Measurements from ENCODE around the gene FCHSD2. TPM values are rescaled to one million over a fixed set of nuclear protein-coding genes. Genes with fewer than 3 reads are reported as not detected.
"Not testable (repeated sequence)": the region's sequence is repeated elsewhere in the genome, so short reads cannot be mapped to it uniquely, and the experiment has no call there.

The FCHSD2 gene
- total and polyA plus RNA-seq, 7 donors = 5.7 to 18.5 (median 9.7) TPM

DNA sequence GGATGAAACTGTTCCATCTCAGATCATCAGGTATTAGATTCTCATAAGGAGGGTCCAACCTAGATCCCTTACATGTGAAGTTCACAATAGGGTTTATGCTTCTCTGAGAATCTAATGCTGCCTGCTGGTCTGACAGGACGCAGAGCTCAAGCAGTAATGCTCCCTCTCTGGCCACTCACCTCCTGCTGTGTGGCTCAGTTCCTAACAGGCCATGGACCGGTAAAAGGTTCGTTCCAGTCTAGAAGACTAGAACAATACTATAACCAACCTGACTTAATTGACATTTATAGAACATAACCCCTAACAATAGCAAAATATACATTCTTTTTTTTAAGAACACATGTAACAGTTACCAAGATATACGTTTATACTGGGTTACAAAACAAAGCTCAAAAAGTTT is 282.1 kb downstream of the FCHSD2 start:
- no peak for DNase-seq
- 93 to 97% (median 96%) methylated on average over 4 of the region's 4 CpGs for WGBS, 3 donors
- Histone ChIP-seq H3K9me3 (no peaks in the 10 kb centered on the region), H3K27ac (no peak overlapping the region), H3K4me1 (peaks cover 5% of the 10 kb centered on the region), H3K27me3 (ENCODE audit: insufficient read depth in 3 of 3, low read length in 2 of 3) (no peaks in the 10 kb centered on the region), H3K4me3 (no peak overlapping the region), H3K36me3 (ENCODE audit: insufficient read depth in 1 of 2, low read depth in 1 of 2) (peaks cover 0 to 3% of the 10 kb centered on the region in 2 donors)
- intact Hi-C loops (cut with DNase I) = no loop called here
- no peak for ATAC-seq
- TF ChIP-seq, protein P1, sequence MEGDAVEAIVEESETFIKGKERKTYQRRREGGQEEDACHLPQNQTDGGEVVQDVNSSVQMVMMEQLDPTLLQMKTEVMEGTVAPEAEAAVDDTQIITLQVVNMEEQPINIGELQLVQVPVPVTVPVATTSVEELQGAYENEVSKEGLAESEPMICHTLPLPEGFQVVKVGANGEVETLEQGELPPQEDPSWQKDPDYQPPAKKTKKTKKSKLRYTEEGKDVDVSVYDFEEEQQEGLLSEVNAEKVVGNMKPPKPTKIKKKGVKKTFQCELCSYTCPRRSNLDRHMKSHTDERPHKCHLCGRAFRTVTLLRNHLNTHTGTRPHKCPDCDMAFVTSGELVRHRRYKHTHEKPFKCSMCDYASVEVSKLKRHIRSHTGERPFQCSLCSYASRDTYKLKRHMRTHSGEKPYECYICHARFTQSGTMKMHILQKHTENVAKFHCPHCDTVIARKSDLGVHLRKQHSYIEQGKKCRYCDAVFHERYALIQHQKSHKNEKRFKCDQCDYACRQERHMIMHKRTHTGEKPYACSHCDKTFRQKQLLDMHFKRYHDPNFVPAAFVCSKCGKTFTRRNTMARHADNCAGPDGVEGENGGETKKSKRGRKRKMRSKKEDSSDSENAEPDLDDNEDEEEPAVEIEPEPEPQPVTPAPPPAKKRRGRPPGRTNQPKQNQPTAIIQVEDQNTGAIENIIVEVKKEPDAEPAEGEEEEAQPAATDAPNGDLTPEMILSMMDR (IDR thresholded peaks at IDR 0.05) = no peak

DNA sequence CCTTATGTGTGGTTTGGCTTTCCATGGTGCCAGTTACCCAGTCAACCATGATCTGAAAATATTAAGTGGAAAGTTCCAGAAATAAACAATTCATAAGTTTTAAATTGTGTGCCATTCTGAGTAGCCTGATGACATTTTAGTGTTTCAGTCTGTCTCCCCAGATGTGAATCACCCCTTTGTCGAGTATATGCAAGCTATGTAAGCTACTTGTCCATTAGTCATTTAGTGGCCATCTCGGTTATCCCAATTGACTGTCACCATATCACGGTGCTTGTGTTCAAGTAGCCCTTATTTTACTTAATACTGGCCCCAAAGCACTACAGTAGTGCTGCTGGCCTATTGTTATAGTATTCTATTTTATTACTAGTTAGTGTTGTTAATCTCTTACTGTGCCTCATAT is 283.0 kb downstream of the FCHSD2 start:
- Histone ChIP-seq H3K4me1 (peaks cover 5% of the 10 kb centered on the region), H3K9me3 (no peaks in the 10 kb centered on the region), H3K27me3 (ENCODE audit: insufficient read depth in 3 of 3, low read length in 2 of 3) (no peaks in the 10 kb centered on the region), H3K36me3 (ENCODE audit: insufficient read depth in 1 of 2, low read depth in 1 of 2) (peaks cover 0 to 5% of the 10 kb centered on the region in 2 donors), H3K27ac (no peak overlapping the region), H3K4me3 (no peak overlapping the region)
- 94 to 97% (median 96%) methylated on average over 3 of the region's 3 CpGs for WGBS, 3 donors
- TF ChIP-seq, protein P1 (IDR thresholded peaks at IDR 0.05) = no peak
- intact Hi-C loops (cut with DNase I) = no loop called here
- DNase-seq (no peak), ATAC-seq (no peak)

DNA sequence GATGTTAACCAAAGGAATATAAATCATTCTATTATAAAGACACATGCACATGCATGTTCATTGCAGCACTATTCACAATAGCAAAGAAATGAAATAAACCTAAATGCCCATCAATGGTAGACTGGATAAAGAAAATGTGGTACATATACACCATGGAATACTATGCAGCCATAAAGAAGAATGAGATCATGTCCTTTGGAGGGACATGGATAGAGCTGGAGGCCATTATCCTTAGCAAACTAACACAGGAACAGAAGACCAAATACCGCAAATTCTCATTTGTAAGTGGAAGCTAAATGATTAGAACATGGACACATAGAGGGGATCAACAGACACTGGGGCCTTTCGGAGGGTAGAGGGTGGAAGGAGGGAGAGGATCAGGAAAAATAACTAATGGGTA is 283.9 kb downstream of the FCHSD2 start:
- 98 to 100% (median 99%) methylated on average over 2 of the region's 2 CpGs for WGBS, 3 donors
- H3K4me3 ChIP-seq; H3K9me3 ChIP-seq; DNase-seq; H3K27me3 ChIP-seq (ENCODE audit: insufficient read depth in 3 of 3, low read length in 2 of 3); ATAC-seq; H3K36me3 ChIP-seq (ENCODE audit: insufficient read depth in 1 of 2, low read depth in 1 of 2); intact Hi-C loops (cut with DNase I); H3K27ac ChIP-seq; H3K4me1 ChIP-seq: not testable (repeated sequence)

DNA sequence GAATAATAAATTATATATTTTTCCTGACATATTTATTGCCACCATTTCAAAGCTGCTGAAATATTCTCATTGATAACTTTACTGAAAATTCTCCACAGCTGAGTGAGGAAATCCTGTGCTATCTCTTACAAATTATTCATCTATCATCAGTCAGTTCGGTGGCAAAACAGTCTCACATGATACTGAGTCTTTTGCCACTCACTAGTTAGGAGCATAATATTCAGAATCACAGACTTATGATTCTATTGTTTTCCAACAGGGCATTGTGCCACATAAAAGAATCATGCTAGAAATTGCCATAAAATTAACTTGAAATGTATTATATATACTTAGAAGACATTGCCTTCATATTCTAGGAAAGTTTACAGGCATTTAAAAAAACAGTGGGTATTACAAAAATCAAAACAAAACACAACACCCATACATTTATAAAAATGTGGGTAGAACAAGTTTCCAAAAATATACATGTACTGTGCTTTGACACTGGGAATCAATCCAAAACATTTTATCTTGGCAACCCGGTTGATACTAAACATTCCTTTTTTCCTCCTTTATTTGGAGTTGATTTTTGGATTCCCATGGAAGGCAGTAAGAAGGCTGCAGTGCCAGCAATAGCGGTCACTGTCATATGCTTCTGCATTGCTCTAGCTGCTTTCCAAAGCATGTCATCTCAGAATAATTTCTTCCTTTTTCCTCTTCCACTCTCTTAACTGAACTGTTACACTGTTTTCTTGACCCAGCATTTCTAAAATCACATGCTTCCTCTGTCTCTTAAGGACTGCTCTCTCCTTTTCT is 285.4 kb downstream of the FCHSD2 start:
- no peak for ATAC-seq
- WGBS, 3 donors = 12 to 18% (median 16%) methylated on average over 3 of the region's 3 CpGs
- no peak overlapping the region for H3K4me3 ChIP-seq
- no peaks in the 10 kb centered on the region for H3K27me3 ChIP-seq (ENCODE audit: insufficient read depth in 3 of 3, low read length in 2 of 3)
- TF ChIP-seq, protein P1 (IDR thresholded peaks at IDR 0.05) = no peak
- H3K36me3 ChIP-seq (ENCODE audit: insufficient read depth in 1 of 2, low read depth in 1 of 2) = peaks cover 0 to 5% of the 10 kb centered on the region in 2 donors
- no peak for DNase-seq
- no peak overlapping the region for H3K27ac ChIP-seq
- H3K9me3 ChIP-seq = no peaks in the 10 kb centered on the region
- H3K4me1 ChIP-seq = peaks cover 5% of the 10 kb centered on the region
- intact Hi-C loops (cut with DNase I) = no loop called here

DNA sequence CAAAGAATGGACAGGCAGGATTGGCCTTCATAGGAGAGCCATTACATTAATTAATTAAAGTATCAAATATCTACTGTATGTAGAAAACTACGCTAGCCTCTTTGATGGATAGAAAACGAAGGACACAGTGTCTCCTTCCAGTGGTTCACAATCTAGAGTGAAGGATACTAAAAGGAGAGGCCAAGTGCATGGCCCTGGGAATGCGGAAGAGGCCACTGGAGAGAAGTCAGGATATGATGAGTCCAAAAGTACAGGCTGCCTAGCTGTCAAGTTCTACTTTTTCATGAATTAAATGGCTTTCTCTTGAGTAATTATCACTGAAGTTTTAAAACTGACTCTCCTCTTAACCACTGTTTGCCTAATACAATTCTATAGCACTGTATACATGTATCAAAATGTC is 286.1 kb downstream of the FCHSD2 start:
- DNase-seq (no peak), ATAC-seq (no peak)
- intact Hi-C loops (cut with DNase I) = no loop called here
- Histone ChIP-seq H3K36me3 (ENCODE audit: insufficient read depth in 1 of 2, low read depth in 1 of 2) (peaks cover 0 to 5% of the 10 kb centered on the region in 2 donors), H3K9me3 (no peaks in the 10 kb centered on the region), H3K27ac (no peak overlapping the region), H3K4me1 (peaks cover 5% of the 10 kb centered on the region), H3K4me3 (no peak overlapping the region), H3K27me3 (ENCODE audit: insufficient read depth in 3 of 3, low read length in 2 of 3) (no peaks in the 10 kb centered on the region)
- TF ChIP-seq, protein P1 (IDR thresholded peaks at IDR 0.05) = no peak
- 69 to 87% (median 78%) methylated on average over 3 of the region's 3 CpGs for WGBS, 3 donors
